GM23338 (cell line): ENCODE results near the gene NFXL1.

ENCODE experiments used
- CREB1 ChIP-seq: fragments of 250-450 bp; sonication (Bioruptor Pico); IDR thresholded peaks from 2 replicates; pipeline ENCODE4 v1.5.0; 2020; ENCODE audit warnings: low read depth, mild to moderate bottlenecking, moderate library complexity
- ETS1 ChIP-seq: IDR thresholded peaks from 2 replicates; pipeline ENCODE4 v1.6.1; 2016; ENCODE audit warnings: antibody characterized with exemption
- EZH2phosphoT487 ChIP-seq: fragments of 200-600 bp; sonication (generic); IDR thresholded peaks from one replicate; pipeline ENCODE4 v1.8.1; 2018; ENCODE audit warnings: antibody characterized with exemption; ENCODE audit not compliant: unreplicated experiment
- NANOG ChIP-seq: IDR thresholded peaks from 2 replicates; pipeline ENCODE4 v1.6.1; 2016; ENCODE audit warnings: antibody characterized with exemption, borderline replicate concordance
- POLR2AphosphoS5 ChIP-seq: IDR thresholded peaks from 2 replicates; pipeline ENCODE4 v1.6.1; 2016; ENCODE audit warnings: antibody characterized with exemption, low read depth
- TF ChIP-seq, protein P1 (sequence below), 2 experiments: fragments of 200-600 bp in 1 of 2; sonication (generic) in 1 of 2; conservative IDR thresholded peaks; 2 replicates each; pipeline versions ENCODE4 v1.5.1 to v1.6.1; 2016 to 2017; ENCODE audit warnings: antibody characterized with exemption in 2 of 2, low read depth in 2 of 2, mild to moderate bottlenecking in 2 of 2, moderate library complexity in 1 of 2

DNA sequence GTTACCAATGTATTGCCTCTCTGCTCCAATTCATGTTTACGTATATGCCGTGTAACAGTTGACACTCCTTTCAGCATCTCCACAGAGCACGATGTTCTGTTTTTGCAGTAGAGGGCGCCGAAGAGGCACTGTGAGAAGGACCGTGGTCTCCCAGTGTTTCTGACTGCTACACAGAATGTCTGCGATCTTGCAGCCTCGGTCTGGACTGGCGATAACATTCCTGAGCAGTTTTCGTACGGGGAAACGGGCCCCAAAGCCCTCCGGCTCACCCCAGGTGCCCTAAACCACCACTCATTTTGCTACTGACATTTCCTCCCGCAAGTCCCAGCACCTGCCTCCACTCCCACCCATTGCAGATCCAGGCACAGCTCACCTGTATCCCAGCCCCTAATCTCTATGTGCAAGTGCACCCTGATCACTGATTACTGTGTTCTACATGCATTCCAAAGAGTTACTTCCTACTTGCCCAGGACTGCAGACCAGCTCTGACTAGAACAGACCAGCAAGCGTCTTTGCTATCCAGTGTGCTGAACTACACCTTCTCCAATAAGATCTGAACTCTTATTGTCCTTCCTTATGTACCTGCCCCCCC, 12.4 kb upstream of the NFXL1 start:
- TF ChIP-seq CREB1 (CRISPR knock-in tag): peak; percentile 8; the same call in 1 of the 2 replicates
- TF ChIP-seq EZH2phosphoT487: no peak
- TF ChIP-seq, protein P1, sequence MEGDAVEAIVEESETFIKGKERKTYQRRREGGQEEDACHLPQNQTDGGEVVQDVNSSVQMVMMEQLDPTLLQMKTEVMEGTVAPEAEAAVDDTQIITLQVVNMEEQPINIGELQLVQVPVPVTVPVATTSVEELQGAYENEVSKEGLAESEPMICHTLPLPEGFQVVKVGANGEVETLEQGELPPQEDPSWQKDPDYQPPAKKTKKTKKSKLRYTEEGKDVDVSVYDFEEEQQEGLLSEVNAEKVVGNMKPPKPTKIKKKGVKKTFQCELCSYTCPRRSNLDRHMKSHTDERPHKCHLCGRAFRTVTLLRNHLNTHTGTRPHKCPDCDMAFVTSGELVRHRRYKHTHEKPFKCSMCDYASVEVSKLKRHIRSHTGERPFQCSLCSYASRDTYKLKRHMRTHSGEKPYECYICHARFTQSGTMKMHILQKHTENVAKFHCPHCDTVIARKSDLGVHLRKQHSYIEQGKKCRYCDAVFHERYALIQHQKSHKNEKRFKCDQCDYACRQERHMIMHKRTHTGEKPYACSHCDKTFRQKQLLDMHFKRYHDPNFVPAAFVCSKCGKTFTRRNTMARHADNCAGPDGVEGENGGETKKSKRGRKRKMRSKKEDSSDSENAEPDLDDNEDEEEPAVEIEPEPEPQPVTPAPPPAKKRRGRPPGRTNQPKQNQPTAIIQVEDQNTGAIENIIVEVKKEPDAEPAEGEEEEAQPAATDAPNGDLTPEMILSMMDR (conservative IDR thresholded peaks at IDR 0.05; ENCODE audit: low read depth in 2 of 2): peak; percentile 70 to 90
- TF ChIP-seq NANOG: no peak
- no peak for TF ChIP-seq POLR2AphosphoS5
- TF ChIP-seq ETS1: no peak
